WTC11 (cell line): ENCODE results near the gene LLGL2.
"Not testable (repeated sequence)": the region's sequence is repeated elsewhere in the genome, so short reads cannot be mapped to it uniquely, and the experiment has no call there.

Source experiments
- CREB1 ChIP-seq: sonication (generic); formaldehyde crosslinking; IDR thresholded peaks from 2 replicates; pipeline ENCODE4 v1.8.0; 2023; ENCODE audit warnings: mild to moderate bottlenecking, missing genetic modification reagents
- CTCF ChIP-seq: fragments of 200-600 bp; IDR thresholded peaks from 2 replicates; pipeline ENCODE4 v1.8.0; 2022; ENCODE audit warnings: antibody characterized with exemption
- FOXJ3 ChIP-seq: sonication (generic); formaldehyde crosslinking; IDR thresholded peaks from 2 replicates; pipeline ENCODE4 v1.9.0; 2021; ENCODE audit warnings: missing genetic modification reagents, mild to moderate bottlenecking, borderline replicate concordance
- GRHL2 ChIP-seq: fragments of 250-450 bp; sonication (Bioruptor Pico); IDR thresholded peaks from 2 replicates; pipeline ENCODE4 v1.8.0; 2022; ENCODE audit warnings: mild to moderate bottlenecking, moderate library complexity; ENCODE audit not compliant: insufficient replicate concordance, severe bottlenecking
- KAT7 ChIP-seq: sonication (generic); formaldehyde crosslinking; IDR thresholded peaks from 2 replicates; pipeline ENCODE4 v1.8.1; 2023; ENCODE audit warnings: missing genetic modification reagents, mild to moderate bottlenecking, borderline replicate concordance
- NR2C2 ChIP-seq: sonication (generic); formaldehyde crosslinking; IDR thresholded peaks from 2 replicates; pipeline ENCODE4 v1.8.0; 2022; ENCODE audit warnings: mild to moderate bottlenecking, missing genetic modification reagents
- RELA ChIP-seq: sonication (generic); formaldehyde crosslinking; IDR thresholded peaks from 2 replicates; pipeline ENCODE4 v1.8.1; 2022; ENCODE audit warnings: missing genetic modification reagents, mild to moderate bottlenecking, borderline replicate concordance

GRCh38 chr17:75583197-75583596 lies 57.7 kb downstream of the LLGL2 start:
- not testable (repeated sequence) for TF ChIP-seq CTCF; NR2C2 (CRISPR knock-in tag); KAT7 (CRISPR knock-in tag); FOXJ3 (CRISPR knock-in tag); GRHL2 (CRISPR knock-in tag); CREB1 (CRISPR knock-in tag); RELA
